Measurements from ENCODE around the gene FAM83G. TPM values are rescaled to one million over a fixed set of nuclear protein-coding genes. Genes with fewer than 3 reads are reported as not detected.
A peak's percentile ranks its signal among the peaks of the same experiment; 100 is the strongest.

The FAM83G gene
- total RNA-seq, 2 experiments from 2014 or later: 5.0 to 10.4 TPM

- ChIA-PET CTCF (ENCODE audit: unreplicated experiment) (interaction anchor here (0.6 to 1.1 kb wide), 3 partner anchors 18 to 55 kb away, joined by 3 read pairs; no protein-coding TSS in a partner anchor), POLR2A (interaction anchor here (0.5 kb wide), 1 partner anchor 51 kb away, joined by 3 read pairs; no protein-coding TSS in a partner anchor)
- Histone ChIP-seq H3K9me2 (ENCODE audit: insufficient read depth, low read length) (no peaks in the 10 kb centered on the region), H3K27ac (ENCODE audit: low read depth, low read length, poor library complexity, severe bottlenecking) (no peak overlapping the region), H3K4me1 (ENCODE audit: insufficient read depth, low read length, poor library complexity, severe bottlenecking) (peaks cover 9% of the 10 kb centered on the region), H2AFZ (ENCODE audit: low read length) (no peak overlapping the region), H3K4me2 (ENCODE audit: low read length) (no peak overlapping the region), H3K9me3 (ENCODE audit: low read length) (no peaks in the 10 kb centered on the region), H3K79me2 (ENCODE audit: insufficient read depth, low read depth, low read length) (no peaks in the 10 kb centered on the region), H3K36me3 (ENCODE audit: insufficient read depth, low read length) (no peaks in the 10 kb centered on the region), H3K4me3 (ENCODE audit: low read depth, low read length, poor library complexity, severe bottlenecking) (no peak overlapping the region), H4K20me1 (ENCODE audit: insufficient read depth, low read length) (no peaks in the 10 kb centered on the region)
- intact Hi-C loops (cut with micrococcal nuclease; ENCODE audit: unreplicated experiment): no loop called here
- BruUV-seq (replicated peaks): no TSS peak
- no peak for DNase-seq (ENCODE audit: low spot score)
- TF ChIP-seq CTCF (conservative IDR thresholded peaks at IDR 0.05; ENCODE audit: low read length): no peak
- TF ChIP-seq EZH2phosphoT487 (IDR thresholded peaks at IDR 0.05; ENCODE audit: borderline replicate concordance, low read depth, low read length): no peak
Observed at GRCh38 chr17:18961634-18962493, 42.7 kb downstream of the FAM83G start.

GRCh38 chr17:18960803-18961511 lies 43.6 kb downstream of the FAM83G start:
- H3K79me2 ChIP-seq (ENCODE audit: insufficient read depth, low read depth, low read length): no peaks in the 10 kb centered on the region
- H3K9me3 ChIP-seq (ENCODE audit: low read length): no peaks in the 10 kb centered on the region
- H3K4me3 ChIP-seq (ENCODE audit: low read depth, low read length, poor library complexity, severe bottlenecking): no peak overlapping the region
- 0 out of 2 replicates have a peak overlapping the region, but pooled peaks have one; percentile 13 for H3K4me2 ChIP-seq (ENCODE audit: low read length)
- H3K9me2 ChIP-seq (ENCODE audit: insufficient read depth, low read length): no peaks in the 10 kb centered on the region
- CTCF ChIA-PET (ENCODE audit: unreplicated experiment): interaction anchor here (0.6 to 1.1 kb wide), 4 partner anchors 17 to 56 kb away, joined by 3 read pairs; no protein-coding TSS in a partner anchor
- BruUV-seq (replicated peaks): no TSS peak
- H3K36me3 ChIP-seq (ENCODE audit: insufficient read depth, low read length): no peaks in the 10 kb centered on the region
- TF ChIP-seq EZH2phosphoT487 (IDR thresholded peaks at IDR 0.05; ENCODE audit: borderline replicate concordance, low read depth, low read length) (no peak), CTCF (conservative IDR thresholded peaks at IDR 0.05; ENCODE audit: low read length) (peak; percentile 96)
- peak overlapping the region; percentile 23; the same call in 1 of the 2 replicates for H2AFZ ChIP-seq (ENCODE audit: low read length)
- DNase-seq (ENCODE audit: low spot score): peak; percentile 86
- intact Hi-C loops (cut with micrococcal nuclease; ENCODE audit: unreplicated experiment): no loop called here
- peaks cover 9% of the 10 kb centered on the region for H3K4me1 ChIP-seq (ENCODE audit: insufficient read depth, low read length, poor library complexity, severe bottlenecking)
- H4K20me1 ChIP-seq (ENCODE audit: insufficient read depth, low read length): no peaks in the 10 kb centered on the region
- POLR2A ChIA-PET: interaction anchor here (0.5 to 0.8 kb wide), 2 partner anchors 52 to 146 kb away, joined by 3 read pairs; no protein-coding TSS in a partner anchor
- H3K27ac ChIP-seq (ENCODE audit: low read depth, low read length, poor library complexity, severe bottlenecking): no peak overlapping the region
